NCI-H128 (cell line): Measurements from ENCODE around the gene PCAT6.
"Not testable (repeated sequence)": the region's sequence is repeated elsewhere in the genome, so short reads cannot be mapped to it uniquely, and the experiment has no call there.

Experiments
- DNase-seq: peaks from one replicate; lab custom pipeline; 2025; ENCODE audit not compliant: unreplicated experiment; lab: John Stamatoyannopoulos, UW

PCAT6 gene

GRCh38 chr1:202810615-202811295 is at the start of gene PCAT6:
PCAT6 (plus strand) TSS chr1:202810954.
- peak; percentile 91 for DNase-seq

- DNase-seq: no peak
Observed at GRCh38 chr1:202762019-202762418, 48.7 kb upstream of the PCAT6 start.

- no peak for DNase-seq
Observed at GRCh38 chr1:202765721-202766120, 45.0 kb upstream of the PCAT6 start.

- no peak for DNase-seq
Observed at GRCh38 chr1:202770135-202770534, 40.6 kb upstream of the PCAT6 start.

GRCh38 chr1:202781180-202781579 is 29.6 kb upstream of the PCAT6 start:
- no peak for DNase-seq

- no peak for DNase-seq
Observed at GRCh38 chr1:202786804-202787203, 23.9 kb upstream of the PCAT6 start.

- no peak for DNase-seq
Observed at GRCh38 chr1:202788800-202789199, 22.0 kb upstream of the PCAT6 start.

- DNase-seq: no peak
Observed at GRCh38 chr1:202791077-202791747, 19.5 kb upstream of the PCAT6 start.

- DNase-seq: no peak
Observed at GRCh38 chr1:202794051-202794740, 16.6 kb upstream of the PCAT6 start.

GRCh38 chr1:202794931-202795330 is 15.8 kb upstream of the PCAT6 start:
- not testable (repeated sequence) for DNase-seq

GRCh38 chr1:202796670-202797069 is 14.1 kb upstream of the PCAT6 start:
- DNase-seq: no peak

- DNase-seq: no peak
Observed at GRCh38 chr1:202798260-202798659, 12.5 kb upstream of the PCAT6 start.

GRCh38 chr1:202798792-202799331 is 11.9 kb upstream of the PCAT6 start:
- DNase-seq: no peak

GRCh38 chr1:202800742-202801141 is 10.0 kb upstream of the PCAT6 start:
- DNase-seq: no peak

GRCh38 chr1:202801175-202801574 is 9.6 kb upstream of the PCAT6 start:
- no peak for DNase-seq

GRCh38 chr1:202802034-202802433 is 8.7 kb upstream of the PCAT6 start:
- DNase-seq: no peak

GRCh38 chr1:202802998-202803932 is 7.5 kb upstream of the PCAT6 start:
- no peak for DNase-seq

- no peak for DNase-seq
Observed at GRCh38 chr1:202804126-202804525, 6.6 kb upstream of the PCAT6 start.

GRCh38 chr1:202805886-202806844 is 4.6 kb upstream of the PCAT6 start:
- no peak for DNase-seq
